OCI-LY3 (cell line): ENCODE results near the gene ACTR3.

ENCODE experiments used
- H2AFZ ChIP-seq: fragments of 200-600, 300-600 bp; shearing (Covaris generic); 2 replicates; pipeline ENCODE4 v1.6.0; 2014; ENCODE audit warnings: antibody characterized with exemption, low read depth, low read length
- H3K27ac ChIP-seq: fragments of 200-600, 300-600 bp; sonication (generic); 2 replicates; pipeline ENCODE4 v1.5.1; 2014; ENCODE audit warnings: mild to moderate bottlenecking, low read length, moderate library complexity, mixed read lengths
- H3K27me3 ChIP-seq: fragments of 200-600, 300-600 bp; sonication (generic); 2 replicates; pipeline ENCODE4 v1.6.1; 2014; ENCODE audit warnings: low read depth, low read length, mixed read lengths
- H3K36me3 ChIP-seq: fragments of 200-600, 300-600 bp; sonication (generic); replicated peaks from 2 replicates; pipeline ENCODE3; 2014; ENCODE audit warnings: low read depth, low read length, mixed read lengths
- H3K4me1 ChIP-seq: fragments of 300-600, 200-600 bp; sonication (generic); 2 replicates; pipeline ENCODE4 v1.6.1; 2014; ENCODE audit warnings: low read length, mixed read lengths
- H3K4me2 ChIP-seq: fragments of 200-600, 300-600 bp; sonication (generic); 2 replicates; pipeline ENCODE4 v1.6.1; 2014; ENCODE audit warnings: low read length, mixed read lengths
- H3K4me3 ChIP-seq: fragments of 300-600, 200-600 bp; sonication (generic); 2 replicates; pipeline ENCODE4 v1.5.1; 2014; ENCODE audit warnings: antibody characterized with exemption, mild to moderate bottlenecking, low read length, moderate library complexity
- H3K79me2 ChIP-seq: fragments of 300-600, 200-600 bp; shearing (Covaris generic); 2 replicates; pipeline ENCODE4 v1.6.1; 2014; ENCODE audit warnings: mild to moderate bottlenecking, low read length, mixed read lengths
- H3K9ac ChIP-seq: fragments of 300-600, 200-600 bp; shearing (Covaris generic); 2 replicates; pipeline ENCODE4 v1.6.0; 2014; ENCODE audit warnings: mild to moderate bottlenecking, low read length, moderate library complexity
- H3K9me3 ChIP-seq: fragments of 200-600, 300-600 bp; shearing (Covaris generic); 2 replicates; pipeline ENCODE4 v1.6.1; 2014; ENCODE audit warnings: low read length, mixed read lengths; ENCODE audit not compliant: insufficient read depth
- H4K20me1 ChIP-seq: fragments of 200-600, 300-600 bp; sonication (generic); 2 replicates; pipeline ENCODE4 v1.6.1; 2016; ENCODE audit warnings: low read length, mixed read lengths; ENCODE audit not compliant: insufficient read depth
- EZH2phosphoT487 ChIP-seq: fragments of 200-600 bp; shearing (Covaris generic); IDR thresholded peaks from 2 replicates; pipeline ENCODE4 v1.6.1; 2018; ENCODE audit warnings: antibody characterized with exemption, mixed run types, low read depth
- TF ChIP-seq, protein P1 (sequence below): fragments of 200-600, 300-600 bp; sonication (generic); IDR thresholded peaks from 2 replicates; pipeline ENCODE4 v1.5.1; 2014; ENCODE audit warnings: antibody characterized with exemption, low read length, low read depth

Gene ACTR3

DNA sequence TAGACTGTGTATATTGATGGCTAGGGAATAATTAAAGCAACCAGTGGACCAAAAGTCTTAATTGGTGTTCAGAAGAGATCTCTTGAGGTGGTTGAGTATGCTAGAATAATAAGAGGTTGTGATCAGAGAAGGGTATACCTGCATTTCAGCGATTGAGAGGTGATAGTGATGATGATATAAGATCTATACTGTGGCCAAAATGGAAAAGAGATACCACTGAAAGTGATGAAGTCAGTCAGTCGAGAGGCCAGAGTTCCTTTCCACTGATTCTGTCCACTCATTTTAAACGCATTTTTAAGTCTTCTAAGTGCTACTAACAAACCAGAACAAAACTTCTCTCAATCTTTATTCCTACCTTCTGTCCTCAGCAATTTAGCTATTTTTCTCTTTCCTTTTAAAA is 32.9 kb downstream of the ACTR3 start:
- Histone ChIP-seq H3K4me2 (no peak overlapping the region), H3K9ac (no peak overlapping the region), H3K27me3 (no peaks in the 10 kb centered on the region), H3K27ac (peak overlapping the region; percentile 38), H3K36me3 (peaks cover 66% of the 10 kb centered on the region), H3K9me3 (no peaks in the 10 kb centered on the region), H3K4me1 (peaks cover 33% of the 10 kb centered on the region), H3K4me3 (no peak overlapping the region), H2AFZ (no peak overlapping the region), H3K79me2 (peaks cover 99% of the 10 kb centered on the region), H4K20me1 (peaks cover 82% of the 10 kb centered on the region)
- no peak for TF ChIP-seq EZH2phosphoT487
- TF ChIP-seq, protein P1, sequence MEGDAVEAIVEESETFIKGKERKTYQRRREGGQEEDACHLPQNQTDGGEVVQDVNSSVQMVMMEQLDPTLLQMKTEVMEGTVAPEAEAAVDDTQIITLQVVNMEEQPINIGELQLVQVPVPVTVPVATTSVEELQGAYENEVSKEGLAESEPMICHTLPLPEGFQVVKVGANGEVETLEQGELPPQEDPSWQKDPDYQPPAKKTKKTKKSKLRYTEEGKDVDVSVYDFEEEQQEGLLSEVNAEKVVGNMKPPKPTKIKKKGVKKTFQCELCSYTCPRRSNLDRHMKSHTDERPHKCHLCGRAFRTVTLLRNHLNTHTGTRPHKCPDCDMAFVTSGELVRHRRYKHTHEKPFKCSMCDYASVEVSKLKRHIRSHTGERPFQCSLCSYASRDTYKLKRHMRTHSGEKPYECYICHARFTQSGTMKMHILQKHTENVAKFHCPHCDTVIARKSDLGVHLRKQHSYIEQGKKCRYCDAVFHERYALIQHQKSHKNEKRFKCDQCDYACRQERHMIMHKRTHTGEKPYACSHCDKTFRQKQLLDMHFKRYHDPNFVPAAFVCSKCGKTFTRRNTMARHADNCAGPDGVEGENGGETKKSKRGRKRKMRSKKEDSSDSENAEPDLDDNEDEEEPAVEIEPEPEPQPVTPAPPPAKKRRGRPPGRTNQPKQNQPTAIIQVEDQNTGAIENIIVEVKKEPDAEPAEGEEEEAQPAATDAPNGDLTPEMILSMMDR: no peak

DNA sequence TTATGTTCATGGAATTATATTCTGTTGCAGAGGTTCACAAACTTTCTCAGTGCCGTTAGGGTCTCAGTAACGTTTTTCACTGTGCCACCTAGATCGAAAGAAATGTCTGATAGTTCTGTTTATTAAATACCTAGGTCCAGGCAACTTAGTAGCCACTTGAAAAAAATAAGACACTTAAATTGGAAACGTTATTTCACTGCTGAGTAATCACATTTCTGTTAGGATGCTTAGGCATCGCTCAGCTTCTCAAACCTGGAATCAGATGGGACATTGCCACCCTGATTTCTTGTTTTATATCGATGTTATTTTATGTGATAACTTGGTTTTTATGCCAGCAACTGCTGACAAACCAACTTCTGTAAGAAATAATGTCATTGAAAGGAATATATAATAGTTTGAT is 36.0 kb downstream of the ACTR3 start:
- Histone ChIP-seq H4K20me1 (peaks cover 80% of the 10 kb centered on the region), H3K79me2 (peaks cover 97% of the 10 kb centered on the region), H3K36me3 (peaks cover 67% of the 10 kb centered on the region)

DNA sequence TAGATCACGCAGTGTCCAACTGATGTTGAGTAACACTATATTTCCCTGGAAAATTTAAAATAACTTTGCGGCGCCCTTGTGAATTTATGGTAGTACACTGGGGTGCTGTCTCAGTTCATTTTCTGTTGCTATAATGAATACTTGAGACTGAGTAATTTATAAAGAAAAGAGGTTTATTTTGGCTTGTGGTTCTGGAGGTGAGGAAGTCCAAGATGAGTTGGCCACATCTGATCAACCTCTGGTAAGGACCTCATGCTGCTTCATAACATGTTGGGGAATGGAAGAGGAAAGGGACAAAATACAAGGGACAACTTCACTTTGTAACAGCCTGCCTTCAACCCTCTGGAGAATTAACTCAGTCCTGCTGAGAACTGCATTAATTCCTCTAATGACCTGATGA is 36.4 kb downstream of the ACTR3 start:
- Histone ChIP-seq H3K9me3 (no peaks in the 10 kb centered on the region), H3K4me3 (no peak overlapping the region), H2AFZ (no peak overlapping the region), H3K27ac (no peak overlapping the region), H3K4me1 (peaks cover 27% of the 10 kb centered on the region), H3K9ac (no peak overlapping the region), H3K4me2 (no peak overlapping the region), H3K79me2 (peaks cover 95% of the 10 kb centered on the region), H3K27me3 (no peaks in the 10 kb centered on the region), H4K20me1 (peaks cover 75% of the 10 kb centered on the region), H3K36me3 (peaks cover 66% of the 10 kb centered on the region)
- TF ChIP-seq EZH2phosphoT487: no peak

More for the DNA sequence above, 36.0 kb downstream of the ACTR3 start:
- H3K4me3 ChIP-seq: no peak overlapping the region
- no peak overlapping the region for H3K9ac ChIP-seq
- H3K9me3 ChIP-seq: no peaks in the 10 kb centered on the region
- H2AFZ ChIP-seq: no peak overlapping the region
- no peaks in the 10 kb centered on the region for H3K27me3 ChIP-seq
- H3K4me1 ChIP-seq: peaks cover 28% of the 10 kb centered on the region
- TF ChIP-seq, protein P1: no peak
- no peak for TF ChIP-seq EZH2phosphoT487
- H3K4me2 ChIP-seq: no peak overlapping the region
- no peak overlapping the region for H3K27ac ChIP-seq

DNA sequence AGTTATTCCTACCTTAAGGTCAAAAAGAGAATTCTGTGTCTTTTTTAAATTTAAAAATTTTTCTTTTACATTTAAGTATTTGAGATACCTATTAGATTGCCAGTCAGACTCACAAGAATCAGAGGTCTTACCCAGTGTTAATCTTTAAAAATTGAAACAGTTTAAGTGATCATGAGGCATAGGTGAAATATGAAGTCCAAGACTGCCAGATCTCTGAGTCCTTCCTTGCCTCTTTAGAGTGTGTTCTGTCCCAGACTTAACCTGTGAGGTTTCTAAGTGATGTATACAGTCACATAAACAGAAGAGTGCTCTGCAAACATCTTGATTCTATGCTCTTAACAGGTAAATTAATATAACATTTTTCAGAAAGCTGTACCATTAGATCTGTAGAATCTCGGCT is 40.6 kb downstream of the ACTR3 start:
- peaks cover 58% of the 10 kb centered on the region for H4K20me1 ChIP-seq
- no peak overlapping the region for H3K27ac ChIP-seq
- H3K9ac ChIP-seq: no peak overlapping the region
- H2AFZ ChIP-seq: no peak overlapping the region
- TF ChIP-seq EZH2phosphoT487: no peak
- TF ChIP-seq, protein P1: no peak
- H3K4me3 ChIP-seq: no peak overlapping the region
- H3K4me1 ChIP-seq: no peaks in the 10 kb centered on the region
- no peak overlapping the region for H3K4me2 ChIP-seq
- H3K79me2 ChIP-seq: peaks cover 89% of the 10 kb centered on the region
- H3K36me3 ChIP-seq: peaks cover 65% of the 10 kb centered on the region
- no peaks in the 10 kb centered on the region for H3K9me3 ChIP-seq
- H3K27me3 ChIP-seq: no peaks in the 10 kb centered on the region
